Left ventricle myocardium inferior (tissue), 1 donor: ENCODE data around the gene TEX13C. TPM values are rescaled to one million over a fixed set of nuclear protein-coding genes. Genes with fewer than 3 reads are reported as not detected.

ENCODE experiments used
- DNase-seq: peaks from one replicate; pipeline ENCODE4 v3.0.0-alpha.2; 2020
- H3K27ac ChIP-seq: fragments of 200-600 bp; replicated peaks from 2 replicates; pipeline ENCODE4 v1.8.0; 2021
- H3K27me3 ChIP-seq: fragments of 200-600 bp; 2 replicates; pipeline ENCODE4 v1.8.0; 2021; ENCODE audit warnings: low read depth
- H3K36me3 ChIP-seq: fragments of 200-600 bp; 2 replicates; pipeline ENCODE4 v1.8.0; 2021
- H3K4me1 ChIP-seq: fragments of 200-600 bp; 2 replicates; pipeline ENCODE4 v1.8.0; 2021
- H3K4me3 ChIP-seq: fragments of 200-600 bp; 2 replicates; pipeline ENCODE4 v1.8.0; 2021; ENCODE audit warnings: mild to moderate bottlenecking, moderate library complexity
- H3K9me3 ChIP-seq: fragments of 200-600 bp; replicated peaks from 2 replicates; pipeline ENCODE4 v1.8.0; 2021
- CTCF ChIP-seq: fragments of 200-600 bp; IDR thresholded peaks from 2 replicates; pipeline ENCODE4 v1.8.0; 2021; ENCODE audit warnings: antibody characterized with exemption, mild to moderate bottlenecking, borderline replicate concordance
- intact Hi-C: fragments of 100-400 bp; cut with micrococcal nuclease; formaldehyde crosslinking; loops from one replicate; pipeline ENCODE4 v1.11.0; 2022
- total RNA-seq: library from RNA; stranded (reverse); fragmentation: NEBNext Ultra II Directional; extraction: Animal tissue kit (Norgen Biotek cat#: 25700); gene quantifications from one replicate; pipeline ENCODE4 v1.2.1, GENCODE V29; 2021
- donor health status: DM: no; HTN: yes; CAD: no; lungs with severe emphysema.

The TEX13C gene
- total RNA-seq, 1 donor from 2014 or later, result not detected

- Histone ChIP-seq H3K4me1 (no peaks in the 10 kb centered on the region), H3K4me3 (no peak overlapping the region), H3K27me3 (no peaks in the 10 kb centered on the region), H3K27ac (no peak overlapping the region), H3K9me3 (no peaks in the 10 kb centered on the region), H3K36me3 (no peaks in the 10 kb centered on the region)
- TF ChIP-seq CTCF, result no peak
- no peak for DNase-seq
- intact Hi-C loops, result no loop called here
These were observed 28.5 kb upstream of the TEX13C start for GRCh38 chrX:125291124-125291523.

- Histone ChIP-seq H3K27ac (no peak overlapping the region), H3K4me1 (no peaks in the 10 kb centered on the region), H3K4me3 (no peak overlapping the region), H3K9me3 (no peaks in the 10 kb centered on the region), H3K27me3 (no peaks in the 10 kb centered on the region), H3K36me3 (no peaks in the 10 kb centered on the region)
- no peak for TF ChIP-seq CTCF
- no peak for DNase-seq
- intact Hi-C loops, result no loop called here
These were observed 25.6 kb upstream of the TEX13C start for GRCh38 chrX:125293850-125294780.

GRCh38 chrX:125295337-125295736 is 24.3 kb upstream of the TEX13C start:
- Histone ChIP-seq H3K4me3 (no peak overlapping the region), H3K36me3 (no peaks in the 10 kb centered on the region), H3K27ac (no peak overlapping the region), H3K9me3 (no peaks in the 10 kb centered on the region), H3K27me3 (no peaks in the 10 kb centered on the region), H3K4me1 (no peaks in the 10 kb centered on the region)
- no peak for TF ChIP-seq CTCF
- no peak for DNase-seq
- intact Hi-C loops, result no loop called here

- H3K4me1 ChIP-seq, result no peaks in the 10 kb centered on the region
- H3K36me3 ChIP-seq, result no peaks in the 10 kb centered on the region
- H3K9me3 ChIP-seq, result no peaks in the 10 kb centered on the region
- no peaks in the 10 kb centered on the region for H3K27me3 ChIP-seq
- H3K27ac ChIP-seq, result no peak overlapping the region
- intact Hi-C loops, result no loop called here
- DNase-seq, result no peak
- TF ChIP-seq CTCF, result no peak
- H3K4me3 ChIP-seq, result no peak overlapping the region
These were observed 20.8 kb upstream of the TEX13C start for GRCh38 chrX:125298871-125299270.

- no peak for DNase-seq
- no peaks in the 10 kb centered on the region for H3K4me1 ChIP-seq
- TF ChIP-seq CTCF, result no peak
- H3K36me3 ChIP-seq, result no peaks in the 10 kb centered on the region
- H3K27ac ChIP-seq, result no peak overlapping the region
- intact Hi-C loops, result no loop called here
- no peak overlapping the region for H3K4me3 ChIP-seq
- no peaks in the 10 kb centered on the region for H3K27me3 ChIP-seq
- H3K9me3 ChIP-seq, result no peaks in the 10 kb centered on the region
These were observed 13.3 kb upstream of the TEX13C start for GRCh38 chrX:125306335-125306866.
